DND-41 (cell line): ENCODE measurements around the gene MYLK.

ENCODE experiments used
- EZH2 ChIP-seq: IDR thresholded peaks from 3 replicates; pipeline ENCODE4 v1.6.1; 2012; ENCODE audit warnings: borderline replicate concordance, low read depth, mild to moderate bottlenecking, moderate library complexity, low read length, inconsistent platforms; ENCODE audit not compliant: severe bottlenecking
- TF ChIP-seq, protein P1 (sequence below): IDR thresholded peaks from 2 replicates; pipeline ENCODE4 v1.5.1; 2012; ENCODE audit warnings: borderline replicate concordance, low read length, moderate library complexity, mild to moderate bottlenecking; ENCODE audit not compliant: poor library complexity, severe bottlenecking; ENCODE audit errors: extremely low read depth

DNA sequence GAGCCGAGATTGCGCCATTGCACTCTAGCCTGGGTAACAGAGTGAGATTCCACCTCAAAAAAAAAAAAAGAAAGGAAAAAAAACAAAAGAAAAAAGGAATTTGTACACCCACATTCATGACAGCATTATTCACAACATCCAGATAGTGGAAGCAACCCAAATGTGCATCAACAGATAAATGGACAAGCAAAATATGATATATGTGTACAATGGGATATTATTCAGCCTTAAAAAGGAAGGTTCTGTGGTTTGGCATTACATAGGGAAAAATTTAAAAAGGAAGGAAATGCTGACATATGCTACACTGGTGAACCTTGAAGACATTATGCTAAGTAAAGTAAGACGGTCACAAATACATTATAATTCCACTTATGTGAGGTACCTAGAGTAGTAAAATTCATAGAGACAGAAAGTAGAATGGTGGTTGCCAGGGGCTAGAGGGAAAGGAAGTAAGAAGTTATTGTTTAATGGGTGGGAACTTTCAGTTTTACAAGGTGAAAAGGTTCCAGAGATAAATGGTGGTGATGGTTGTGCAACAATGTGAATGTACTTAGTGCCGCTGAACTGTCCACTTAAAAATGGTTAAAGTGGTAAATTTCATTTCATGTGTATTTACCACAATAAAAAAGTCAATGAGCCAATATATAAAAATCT lies 118.5 kb downstream of the MYLK start:
- no peak for TF ChIP-seq EZH2
- TF ChIP-seq, protein P1, sequence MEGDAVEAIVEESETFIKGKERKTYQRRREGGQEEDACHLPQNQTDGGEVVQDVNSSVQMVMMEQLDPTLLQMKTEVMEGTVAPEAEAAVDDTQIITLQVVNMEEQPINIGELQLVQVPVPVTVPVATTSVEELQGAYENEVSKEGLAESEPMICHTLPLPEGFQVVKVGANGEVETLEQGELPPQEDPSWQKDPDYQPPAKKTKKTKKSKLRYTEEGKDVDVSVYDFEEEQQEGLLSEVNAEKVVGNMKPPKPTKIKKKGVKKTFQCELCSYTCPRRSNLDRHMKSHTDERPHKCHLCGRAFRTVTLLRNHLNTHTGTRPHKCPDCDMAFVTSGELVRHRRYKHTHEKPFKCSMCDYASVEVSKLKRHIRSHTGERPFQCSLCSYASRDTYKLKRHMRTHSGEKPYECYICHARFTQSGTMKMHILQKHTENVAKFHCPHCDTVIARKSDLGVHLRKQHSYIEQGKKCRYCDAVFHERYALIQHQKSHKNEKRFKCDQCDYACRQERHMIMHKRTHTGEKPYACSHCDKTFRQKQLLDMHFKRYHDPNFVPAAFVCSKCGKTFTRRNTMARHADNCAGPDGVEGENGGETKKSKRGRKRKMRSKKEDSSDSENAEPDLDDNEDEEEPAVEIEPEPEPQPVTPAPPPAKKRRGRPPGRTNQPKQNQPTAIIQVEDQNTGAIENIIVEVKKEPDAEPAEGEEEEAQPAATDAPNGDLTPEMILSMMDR = no peak
